Glutamatergic neuron (in vitro differentiated cells): Measurements from ENCODE around the gene CHD5. TPM values are rescaled to one million over a fixed set of nuclear protein-coding genes. Genes with fewer than 3 reads are reported as not detected.

ENCODE experiments used
- DNase-seq: peaks from one replicate; pipeline ENCODE4 v3.0.0; 2022
- H3K27ac Mint-ChIP-seq: one replicate; pipeline ENCODE4 v1.8.0; 2020; ENCODE audit warnings: mild to moderate bottlenecking, mixed read lengths, inconsistent platforms; ENCODE audit not compliant: unreplicated experiment
- H3K27me3 Mint-ChIP-seq: one replicate; pipeline ENCODE4 v1.8.0; 2020; ENCODE audit warnings: mild to moderate bottlenecking, moderate library complexity, mixed read lengths, inconsistent platforms; ENCODE audit not compliant: unreplicated experiment
- H3K36me3 Mint-ChIP-seq: one replicate; pipeline ENCODE4 v1.8.0; 2020; ENCODE audit warnings: mild to moderate bottlenecking, mixed read lengths, inconsistent platforms; ENCODE audit not compliant: unreplicated experiment
- H3K4me1 Mint-ChIP-seq: one replicate; pipeline ENCODE4 v1.8.0; 2020; ENCODE audit warnings: mild to moderate bottlenecking, low read depth, mixed read lengths, inconsistent platforms; ENCODE audit not compliant: unreplicated experiment
- H3K4me3 Mint-ChIP-seq: one replicate; pipeline ENCODE4 v1.8.0; 2020; ENCODE audit warnings: mild to moderate bottlenecking, mixed read lengths, inconsistent platforms; ENCODE audit not compliant: unreplicated experiment
- H3K9me3 Mint-ChIP-seq: one replicate; pipeline ENCODE4 v1.8.0; 2020; ENCODE audit warnings: mild to moderate bottlenecking, moderate library complexity, mixed read lengths, inconsistent platforms; ENCODE audit not compliant: unreplicated experiment
- CTCF ChIP-seq: fragments of 200-600 bp; sonication (generic); IDR thresholded peaks from one replicate; pipeline ENCODE4 v1.5.0; 2021; ENCODE audit not compliant: partially characterized antibody, unreplicated experiment
- total RNA-seq: library from RNA; stranded (reverse); fragmentation: NEBNext Ultra II Directional; extraction: Animal tissue kit (Norgen Biotek cat#: 25700); gene quantifications from one replicate; pipeline ENCODE4 v1.2.1, GENCODE V29; 2021; ENCODE audit not compliant: unreplicated experiment

CHD5 gene
- total RNA-seq, 1 donor from 2014 or later: 0.96 TPM

DNA sequence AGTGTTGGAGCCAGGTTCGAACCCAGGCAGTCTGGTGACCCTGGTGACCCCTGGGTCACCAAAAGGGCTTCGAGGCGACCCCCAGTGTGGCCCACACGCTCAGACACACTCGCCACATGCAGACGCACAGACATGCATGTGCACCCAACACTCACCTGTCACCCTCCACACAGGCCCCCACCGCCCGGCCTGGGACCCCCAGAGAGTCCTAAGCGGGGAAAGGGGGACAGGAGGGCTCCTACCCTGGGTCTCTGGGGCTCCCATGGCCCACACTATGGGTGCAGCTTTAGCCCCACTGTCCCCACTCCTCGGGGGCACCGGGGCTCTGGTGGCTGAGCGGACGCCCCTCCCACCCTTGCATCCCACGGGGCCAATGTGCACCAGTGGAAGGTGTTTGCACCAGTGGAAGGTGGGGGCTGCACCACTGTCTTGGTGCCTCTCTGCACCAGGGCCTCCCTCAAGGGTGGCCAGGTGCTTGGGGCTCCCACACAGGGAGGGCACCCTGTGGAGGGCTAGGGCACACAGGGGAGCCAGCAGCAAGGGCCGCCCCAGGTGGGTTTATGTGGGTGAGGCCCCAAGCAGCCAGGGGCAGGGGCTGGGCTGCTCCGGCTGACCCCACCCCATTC lies 9.9 kb downstream of the CHD5 start:
- Mint-ChIP-seq H3K9me3 (no peaks in the 10 kb centered on the region), H3K27me3 (peaks cover 4% of the 10 kb centered on the region), H3K4me3 (no peak overlapping the region), H3K27ac (no peak overlapping the region), H3K36me3 (no peaks in the 10 kb centered on the region), H3K4me1 (peaks cover 3% of the 10 kb centered on the region)
- no peak for DNase-seq
- TF ChIP-seq CTCF: no peak

DNA sequence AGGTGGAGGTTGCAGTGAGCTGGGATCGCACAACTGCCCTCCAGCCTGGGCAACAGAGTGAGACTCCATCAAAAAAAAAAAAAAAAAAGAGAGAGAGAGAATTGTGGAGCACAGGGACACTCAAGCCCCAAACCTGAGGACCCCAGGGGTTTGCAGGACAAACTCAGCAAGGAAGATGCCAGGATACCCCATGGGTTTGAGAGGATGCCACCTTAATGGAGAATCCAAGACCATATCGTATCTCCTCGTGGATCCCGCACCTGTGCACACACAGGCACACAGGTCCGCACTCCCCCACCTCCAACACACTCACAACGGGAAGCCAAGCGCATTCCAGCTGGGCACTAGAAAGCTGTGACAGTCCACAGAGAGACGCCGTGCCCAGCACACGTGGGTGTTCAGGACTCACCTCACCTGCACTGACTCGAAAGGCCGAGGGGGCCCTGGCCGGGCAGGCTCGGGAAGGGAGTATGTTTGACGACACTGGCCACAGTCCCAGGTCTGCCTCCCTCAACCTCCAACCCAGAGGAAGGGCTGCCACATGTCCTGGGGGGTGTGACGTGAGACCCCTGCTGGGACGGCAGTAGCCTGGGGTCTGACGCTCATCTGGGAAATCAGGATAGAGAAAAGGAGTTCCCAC lies 11.1 kb downstream of the CHD5 start:
- H3K36me3 Mint-ChIP-seq: no peaks in the 10 kb centered on the region

GRCh38 chr1:6167391-6168303 lies 12.5 kb downstream of the CHD5 start:
- no peaks in the 10 kb centered on the region for H3K36me3 Mint-ChIP-seq
- H3K27me3 Mint-ChIP-seq: peaks cover 7% of the 10 kb centered on the region
- no peak overlapping the region for H3K4me3 Mint-ChIP-seq
- no peak for DNase-seq
- H3K9me3 Mint-ChIP-seq: no peaks in the 10 kb centered on the region
- peaks cover 12% of the 10 kb centered on the region for H3K4me1 Mint-ChIP-seq
- TF ChIP-seq CTCF: no peak
- H3K27ac Mint-ChIP-seq: no peak overlapping the region

More for the DNA sequence above, 11.1 kb downstream of the CHD5 start:
- H3K27me3 Mint-ChIP-seq: peaks cover 6% of the 10 kb centered on the region
- no peak for TF ChIP-seq CTCF
- peaks cover 9% of the 10 kb centered on the region for H3K4me1 Mint-ChIP-seq
- H3K9me3 Mint-ChIP-seq: no peaks in the 10 kb centered on the region
- H3K4me3 Mint-ChIP-seq: no peak overlapping the region
- no peak for DNase-seq
- no peak overlapping the region for H3K27ac Mint-ChIP-seq

GRCh38 chr1:6166655-6167390 lies 13.3 kb downstream of the CHD5 start:
- Mint-ChIP-seq H3K27me3 (peaks cover 8% of the 10 kb centered on the region), H3K36me3 (no peaks in the 10 kb centered on the region), H3K4me1 (peaks cover 12% of the 10 kb centered on the region), H3K9me3 (peaks cover 2% of the 10 kb centered on the region), H3K27ac (no peak overlapping the region), H3K4me3 (no peak overlapping the region)
- TF ChIP-seq CTCF: no peak
- no peak for DNase-seq
